Endothelial cell of umbilical vein (primary cell): ENCODE data around the gene UBE2I. TPM values are rescaled to one million over a fixed set of nuclear protein-coding genes. Genes with fewer than 3 reads are reported as not detected.

ENCODE experiments used
- BruUV-seq: library from RNA; stranded (reverse); fragments of 400-500 nt; replicated peaks from 2 replicates; lab custom pipeline; 2021; lab: Mats Ljungman, UMichigan
- CTCF ChIA-PET: fragments of 300-600, 350-600 bp; sonication (Branson Sonifier 250); formaldehyde crosslinking; loops from one replicate; lab custom pipeline; 2021; ENCODE audit warnings: antibody characterized with exemption, inconsistent platforms; lab: Charles Lee
- POLR2A ChIA-PET: fragments of 300-600, 350-600 bp; sonication (Branson Sonifier 250); formaldehyde crosslinking; loops from one replicate; lab custom pipeline; 2021; ENCODE audit warnings: antibody characterized with exemption, inconsistent platforms; lab: Charles Lee
- DNase-seq: peaks from one replicate; pipeline ENCODE4 v3.0.0-alpha.2; 2011; ENCODE audit warnings: low read depth, low spot score
- FAIRE-seq: peaks from 2 replicates; lab custom pipeline; 2011; peaks lifted over from hg19 to GRCh38; lab: Jason Lieb, UNC
- H2AFZ ChIP-seq: 2 replicates; pipeline ENCODE4 v1.6.0; 2012; ENCODE audit warnings: low read depth, low read length, control low read depth, inconsistent platforms
- H3K27ac ChIP-seq: 2 replicates; pipeline ENCODE4 v1.5.1; 2011; ENCODE audit warnings: low read depth, mild to moderate bottlenecking, control low read depth, low read length, moderate library complexity; ENCODE audit not compliant: insufficient read depth
- H3K27me3 ChIP-seq, 2 experiments: 2 replicates each; pipeline versions ENCODE4 v1.6.0 to v1.6.1; 2011; ENCODE audit warnings: low read length in 2 of 2, mixed read lengths in 1 of 2; ENCODE audit not compliant: control insufficient read depth in 2 of 2, insufficient read depth in 2 of 2
- H3K36me3 ChIP-seq, 2 experiments: 2 replicates in 1 of 2; 3 replicates in 1 of 2; pipeline ENCODE4 v1.5.1; 2011; ENCODE audit warnings: low read length in 2 of 2, mild to moderate bottlenecking in 1 of 2, moderate library complexity in 1 of 2; ENCODE audit not compliant: control insufficient read depth in 2 of 2, insufficient read depth in 2 of 2; ENCODE audit errors: extremely low read depth in 1 of 2
- H3K4me1 ChIP-seq: 3 replicates; pipeline ENCODE4 v1.5.1; 2011; ENCODE audit warnings: mild to moderate bottlenecking, low read length; ENCODE audit not compliant: control insufficient read depth, insufficient read depth; ENCODE audit errors: extremely low read depth
- H3K4me2 ChIP-seq: 2 replicates; pipeline ENCODE4 v1.6.1; 2011; ENCODE audit warnings: low read length, control low read depth, mixed read lengths; ENCODE audit not compliant: insufficient read depth
- H3K4me3 ChIP-seq, 3 experiments: fragments of 200-600 bp in 1 of 3; sonication (generic), shearing (Covaris generic) in 1 of 3; replicated peaks in 1 of 3; 2 replicates each; pipeline ENCODE4 v1.5.1; 2011 to 2016; ENCODE audit warnings: control low read depth in 3 of 3, low read length in 3 of 3, mild to moderate bottlenecking in 2 of 3, inconsistent platforms in 1 of 3, low read depth in 1 of 3, moderate library complexity in 1 of 3; ENCODE audit not compliant: insufficient read depth in 1 of 3
- H3K79me2 ChIP-seq: 2 replicates; pipeline ENCODE4 v1.6.0; 2012; ENCODE audit warnings: low read length, inconsistent platforms; ENCODE audit not compliant: control insufficient read depth, insufficient read depth
- H3K9ac ChIP-seq: replicated peaks from 2 replicates; pipeline ENCODE3; 2011; ENCODE audit warnings: low read length, control low read depth; ENCODE audit not compliant: insufficient read depth; ENCODE audit errors: extremely low read depth
- H3K9me1 ChIP-seq: replicated peaks from 3 replicates; pipeline ENCODE4 v1.6.0; 2011; ENCODE audit warnings: mild to moderate bottlenecking, low read length; ENCODE audit not compliant: control insufficient read depth, insufficient read depth; ENCODE audit errors: extremely low read depth
- H3K9me3 ChIP-seq: replicated peaks from 2 replicates; pipeline ENCODE4 v1.5.1; 2012; ENCODE audit warnings: low read length, inconsistent platforms; ENCODE audit not compliant: control insufficient read depth, insufficient read depth
- H4K20me1 ChIP-seq: replicated peaks from 2 replicates; pipeline ENCODE3; 2011; ENCODE audit warnings: mild to moderate bottlenecking, low read length; ENCODE audit not compliant: control insufficient read depth, insufficient read depth; ENCODE audit errors: extremely low read depth
- EZH2 ChIP-seq: IDR thresholded peaks from 2 replicates; pipeline ENCODE4 v1.6.1; 2012; ENCODE audit warnings: borderline replicate concordance, low read depth, mild to moderate bottlenecking, moderate library complexity, low read length, inconsistent platforms; ENCODE audit not compliant: severe bottlenecking
- FOS ChIP-seq: IDR thresholded peaks from 2 replicates; pipeline ENCODE4 v1.6.1; 2011; ENCODE audit warnings: mild to moderate bottlenecking, low read length, moderate library complexity, borderline replicate concordance; ENCODE audit not compliant: insufficient read depth
- GATA2 ChIP-seq: IDR thresholded peaks from 2 replicates; pipeline ENCODE4 v1.7.0; 2011; ENCODE audit warnings: low read depth, mild to moderate bottlenecking, moderate library complexity, mixed read lengths, low read length; ENCODE audit not compliant: insufficient read length, insufficient read depth
- JUN ChIP-seq: IDR thresholded peaks from 2 replicates; pipeline ENCODE4 v1.6.1; 2011; ENCODE audit warnings: borderline replicate concordance, low read depth; ENCODE audit not compliant: insufficient read length, insufficient read depth
- MYC ChIP-seq: IDR thresholded peaks from one replicate; pipeline ENCODE4 v1.6.1; 2011; ENCODE audit warnings: mild to moderate bottlenecking, low read depth, low read length
- POLR2A ChIP-seq: IDR thresholded peaks from 2 replicates; pipeline ENCODE4 v1.6.1; 2012; ENCODE audit warnings: low read depth, mild to moderate bottlenecking, control low read depth, low read length
- POLR2AphosphoS5 ChIP-seq: IDR thresholded peaks from 2 replicates; pipeline ENCODE4 v1.6.1; 2012; ENCODE audit warnings: low read depth, mild to moderate bottlenecking, control low read depth, low read length, moderate library complexity; ENCODE audit not compliant: insufficient read depth
- dilution Hi-C: fragments of 300-500 bp; cut with MboI; formaldehyde crosslinking; loops from one replicate; pipeline ENCODE4 v1.15.0; 2019; ENCODE audit warnings: low sequenced_read_pairs; ENCODE audit not compliant: extremely low pct_ligation_motif_present
- intact Hi-C: fragments of 100-400 bp; cut with micrococcal nuclease; formaldehyde crosslinking; loops from one replicate; pipeline ENCODE4 v1.10.0; 2022
- polyA plus RNA-seq, 4 experiments: library from polyadenylated mRNA; depleted of rRNA in 3 of 4; stranded (reverse) in 3 of 4; unstranded in 1 of 4; fragments of >200 nt; gene quantifications; 2 replicates each; pipeline versions ENCODE4 v1.2.1 to v1.2.3, GENCODE V29; 2011 to 2012; ENCODE audit warnings: missing spikeins in 1 of 4
- total RNA-seq: library from RNA; stranded (reverse); gene quantifications from 2 replicates; pipeline ENCODE4 v1.2.3, GENCODE V29; 2021
- TF ChIP-seq, protein P1 (sequence below), 2 donors: IDR thresholded peaks; 1 replicate in 1 of 2; 2 replicates in 1 of 2; pipeline ENCODE4 v1.5.1; 2011; ENCODE audit warnings: low read length in 2 of 2, mild to moderate bottlenecking in 2 of 2, moderate library complexity in 2 of 2, control low read depth in 1 of 2, inconsistent platforms in 1 of 2, low read depth in 1 of 2; ENCODE audit not compliant: insufficient read depth in 1 of 2; ENCODE audit errors: extremely low read depth in 1 of 2
- TF ChIP-seq, protein P2 (sequence below): IDR thresholded peaks from 2 replicates; pipeline ENCODE4 v1.6.1; 2011; ENCODE audit not compliant: insufficient read depth, insufficient read length

UBE2I gene
- total and polyA plus RNA-seq, 2 donors (not counting 3 experiments of a cell fraction or from before 2014, with no cell fraction given): 122 to 233 TPM

DNA sequence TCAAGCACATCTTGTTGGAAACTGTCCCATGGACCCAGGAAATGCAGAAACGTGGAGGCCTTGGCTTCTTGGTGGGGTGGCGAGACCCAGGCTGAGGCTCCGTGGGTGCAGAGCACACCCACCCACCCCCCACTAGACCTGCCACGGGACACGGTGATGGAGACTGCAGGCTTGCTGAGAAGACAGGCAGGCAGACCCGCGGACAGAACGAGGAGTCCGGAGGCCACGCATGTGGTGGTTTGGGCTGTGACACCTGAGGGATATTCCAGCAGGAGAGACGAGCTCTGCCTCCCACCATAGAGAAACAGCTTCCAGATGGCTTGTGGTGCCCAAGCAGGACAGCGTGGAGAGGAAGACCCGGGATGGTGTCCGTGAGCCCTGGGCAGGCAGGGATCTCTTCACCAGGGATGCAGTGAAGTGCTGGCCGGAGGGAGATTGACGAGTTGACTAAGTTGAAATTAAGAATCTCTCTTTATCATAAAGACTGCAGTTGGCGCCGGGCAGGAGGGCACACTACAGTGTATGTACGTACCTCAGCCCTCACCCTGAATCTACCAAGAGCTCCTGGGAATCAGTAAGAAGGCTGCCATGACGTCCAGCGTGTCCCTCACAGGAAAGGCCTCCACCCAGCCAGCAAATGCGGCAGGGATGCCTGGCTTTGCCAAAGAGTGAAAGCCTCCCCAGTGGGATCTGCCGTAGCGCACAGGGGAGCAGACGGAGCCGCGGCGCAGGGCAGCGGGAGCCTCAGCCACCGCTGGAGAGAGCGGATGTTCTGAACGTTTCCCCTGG, 8.2 kb downstream of the UBE2I start:
- TF ChIP-seq POLR2AphosphoS5: no peak
- no peak for TF ChIP-seq MYC
- no peak for TF ChIP-seq POLR2A
- no peak for TF ChIP-seq GATA2
- no peak for TF ChIP-seq JUN
- TF ChIP-seq FOS: no peak
- TF ChIP-seq, protein P1, sequence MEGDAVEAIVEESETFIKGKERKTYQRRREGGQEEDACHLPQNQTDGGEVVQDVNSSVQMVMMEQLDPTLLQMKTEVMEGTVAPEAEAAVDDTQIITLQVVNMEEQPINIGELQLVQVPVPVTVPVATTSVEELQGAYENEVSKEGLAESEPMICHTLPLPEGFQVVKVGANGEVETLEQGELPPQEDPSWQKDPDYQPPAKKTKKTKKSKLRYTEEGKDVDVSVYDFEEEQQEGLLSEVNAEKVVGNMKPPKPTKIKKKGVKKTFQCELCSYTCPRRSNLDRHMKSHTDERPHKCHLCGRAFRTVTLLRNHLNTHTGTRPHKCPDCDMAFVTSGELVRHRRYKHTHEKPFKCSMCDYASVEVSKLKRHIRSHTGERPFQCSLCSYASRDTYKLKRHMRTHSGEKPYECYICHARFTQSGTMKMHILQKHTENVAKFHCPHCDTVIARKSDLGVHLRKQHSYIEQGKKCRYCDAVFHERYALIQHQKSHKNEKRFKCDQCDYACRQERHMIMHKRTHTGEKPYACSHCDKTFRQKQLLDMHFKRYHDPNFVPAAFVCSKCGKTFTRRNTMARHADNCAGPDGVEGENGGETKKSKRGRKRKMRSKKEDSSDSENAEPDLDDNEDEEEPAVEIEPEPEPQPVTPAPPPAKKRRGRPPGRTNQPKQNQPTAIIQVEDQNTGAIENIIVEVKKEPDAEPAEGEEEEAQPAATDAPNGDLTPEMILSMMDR (IDR thresholded peaks at IDR 0.05; ENCODE audit: extremely low read depth in 1 of 2, insufficient read depth in 1 of 2, low read depth in 1 of 2, low read length in 2 of 2): no peak
- no peak for TF ChIP-seq EZH2
- TF ChIP-seq, protein P2, sequence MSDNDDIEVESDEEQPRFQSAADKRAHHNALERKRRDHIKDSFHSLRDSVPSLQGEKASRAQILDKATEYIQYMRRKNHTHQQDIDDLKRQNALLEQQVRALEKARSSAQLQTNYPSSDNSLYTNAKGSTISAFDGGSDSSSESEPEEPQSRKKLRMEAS: no peak
- ChIA-PET POLR2A (no interaction called here), CTCF (interaction anchor here (1.3 to 1.9 kb wide), 2 partner anchors 8 to 12 kb away, joined by 3 to 5 read pairs; no protein-coding TSS in a partner anchor)
- Histone ChIP-seq H3K9me3 (no peaks in the 10 kb centered on the region), H3K79me2 (peaks cover 51% of the 10 kb centered on the region), H3K4me3 (no peak overlapping the region), H3K9me1 (no peaks in the 10 kb centered on the region), H3K27me3 (no peaks in the 10 kb centered on the region), H3K4me1 (no peaks in the 10 kb centered on the region), H3K4me2 (no peak overlapping the region), H3K27ac (no peak overlapping the region), H3K9ac (no peak overlapping the region), H4K20me1 (no peaks in the 10 kb centered on the region), H2AFZ (no peak overlapping the region), H3K36me3 (peaks cover 20 to 70% of the 10 kb centered on the region in 2 experiments)
- dilution Hi-C loops: no loop called here
- intact Hi-C loops: no loop called here
- FAIRE-seq (no peak), DNase-seq (no peak)
- no TSS peak for BruUV-seq
